NCI-H345 (cell line): Measurements from ENCODE around the gene PSMB2.

ENCODE experiments used
- DNase-seq: peaks from one replicate; lab custom pipeline; 2025; lab: John Stamatoyannopoulos, UW

The PSMB2 gene

GRCh38 chr1:35572296-35572695, 69.0 kb downstream of the PSMB2 start:
- no peak for DNase-seq

- no peak for DNase-seq
Observed at GRCh38 chr1:35571263-35571662, 70.1 kb downstream of the PSMB2 start.

GRCh38 chr1:35570589-35571137, 70.7 kb downstream of the PSMB2 start:
- DNase-seq: no peak

GRCh38 chr1:35569936-35570335, 71.4 kb downstream of the PSMB2 start:
- DNase-seq: no peak

- DNase-seq: peak; percentile 64
Observed at GRCh38 chr1:35568975-35569395, 72.3 kb downstream of the PSMB2 start.

GRCh38 chr1:35567947-35568558, 73.3 kb downstream of the PSMB2 start:
- DNase-seq: no peak

GRCh38 chr1:35565742-35566133, 75.6 kb downstream of the PSMB2 start:
- no peak for DNase-seq

- no peak for DNase-seq
Observed at GRCh38 chr1:35564884-35565741, 76.2 kb downstream of the PSMB2 start.

- DNase-seq: peak; percentile 59
Observed at GRCh38 chr1:35564037-35564883, 77.1 kb downstream of the PSMB2 start.

- no peak for DNase-seq
Observed at GRCh38 chr1:35563166-35563565, 78.2 kb downstream of the PSMB2 start.

GRCh38 chr1:35561972-35562680, 79.2 kb downstream of the PSMB2 start:
- DNase-seq: no peak

- DNase-seq: no peak
Observed at GRCh38 chr1:35561297-35561971, 79.9 kb downstream of the PSMB2 start.

GRCh38 chr1:35560256-35561225, 80.8 kb downstream of the PSMB2 start:
- DNase-seq: no peak

- no peak for DNase-seq
Observed at GRCh38 chr1:35559317-35559944, 81.9 kb downstream of the PSMB2 start.

- DNase-seq: peak; percentile 18
Observed at GRCh38 chr1:35558374-35559316, 82.7 kb downstream of the PSMB2 start.

- peak; percentile 98 for DNase-seq
Observed at GRCh38 chr1:35557611-35558373, 83.5 kb downstream of the PSMB2 start, which contains the start of gene NCDN. NCDN (plus strand) TSS chr1:35557799; CDS start chr1:35558191, 392 bp downstream.

- DNase-seq: peak; percentile 86
Observed at GRCh38 chr1:35557118-35557610, 84.2 kb downstream of the PSMB2 start, which contains the start of gene KIAA0319L. KIAA0319L (minus strand) TSS chr1:35557403; CDS start chr1:35554491, 2,912 bp downstream.
